NCI-H82 (cell line): ENCODE data around the gene HSBP1.

ENCODE experiments used
- DNase-seq: peaks from one replicate; lab custom pipeline; 2025; lab: John Stamatoyannopoulos, UW

The HSBP1 gene

DNA sequence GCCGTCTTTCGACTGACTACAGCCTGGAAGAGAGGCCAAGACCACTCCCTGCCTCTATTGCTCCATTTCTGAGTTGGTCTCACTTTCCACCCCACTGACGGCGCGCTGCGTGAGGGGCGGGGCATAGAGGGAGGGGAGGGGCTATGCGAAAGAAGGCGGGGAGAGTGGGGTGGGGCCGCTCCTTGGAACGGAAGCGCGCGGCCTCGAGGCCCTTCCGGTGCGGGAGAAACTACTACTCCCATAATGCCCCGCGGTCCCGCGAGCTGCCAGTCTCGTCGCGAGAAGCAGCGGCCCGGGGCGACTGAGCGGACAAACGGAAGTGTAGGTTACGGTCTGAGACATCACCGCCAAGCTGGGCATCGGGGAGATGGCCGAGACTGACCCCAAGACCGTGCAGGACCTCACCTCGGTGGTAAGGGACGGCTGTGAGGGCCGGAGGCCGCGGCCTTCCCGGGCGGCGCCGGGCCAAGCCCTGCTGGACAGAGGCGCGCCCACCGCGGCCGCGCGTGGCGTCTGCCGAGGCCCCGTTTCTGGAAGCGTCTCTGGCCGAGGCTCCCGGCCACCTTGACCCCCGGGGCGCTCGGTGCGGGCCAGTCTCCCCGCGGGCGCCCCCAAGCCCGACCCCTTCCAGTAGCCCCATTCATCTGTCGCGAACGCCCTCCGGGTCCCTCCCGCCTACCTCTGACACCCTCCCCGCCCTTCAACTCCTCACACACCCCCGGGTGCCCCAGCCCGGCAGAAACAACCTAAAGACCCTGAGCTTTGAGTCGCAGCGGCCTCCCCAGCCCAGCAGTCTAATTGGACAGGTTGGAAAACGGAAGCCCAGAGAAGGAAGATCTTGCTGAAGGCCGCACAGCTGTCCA lies at the start of gene HSBP1:
TSS of gene HSBP1 (plus strand) at position 269 of the 863 bp plus-strand sequence. CDS start at position 368, 99 bp downstream.
- peak; percentile 95 for DNase-seq

DNA sequence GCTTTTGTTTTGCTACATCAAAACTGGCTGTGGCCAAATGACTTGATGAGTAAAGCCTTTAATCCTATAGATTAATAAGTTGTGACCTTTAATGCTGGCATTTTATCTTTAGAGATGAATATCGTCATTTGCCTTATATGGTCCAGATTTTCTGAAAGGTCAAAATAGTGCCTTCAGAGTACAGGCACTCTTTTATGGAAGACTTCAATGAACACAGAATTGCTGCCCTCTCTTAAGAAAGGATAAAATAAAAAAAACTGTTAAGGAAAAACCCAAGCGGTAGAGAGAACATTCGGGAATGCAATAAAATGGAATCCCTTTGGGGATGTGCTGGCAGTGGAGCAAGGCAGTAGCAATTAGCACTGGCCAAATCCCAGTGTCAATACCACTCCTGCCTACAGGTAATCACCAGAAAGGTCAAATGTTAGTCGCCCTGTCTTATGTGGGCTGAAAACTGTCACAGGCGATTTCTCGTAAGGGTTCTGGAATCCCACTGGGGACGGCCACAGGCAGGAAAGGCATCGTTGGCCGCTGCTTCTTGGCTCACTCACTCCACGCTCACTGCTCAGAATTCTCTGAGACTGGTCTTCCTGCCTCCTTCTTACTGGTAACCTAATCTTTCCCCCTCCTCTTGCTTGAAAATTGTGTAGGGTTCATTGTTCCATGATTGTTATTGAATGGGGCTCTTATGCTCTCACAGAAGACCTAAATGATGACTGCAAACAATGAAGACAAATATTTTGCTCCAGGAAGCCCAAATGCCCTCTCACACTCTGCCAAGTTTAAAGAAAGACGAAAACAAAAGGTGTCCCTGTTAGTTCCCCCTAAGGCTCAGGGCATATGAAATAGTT lies 45.4 kb upstream of the HSBP1 start:
- DNase-seq, result no peak

DNA sequence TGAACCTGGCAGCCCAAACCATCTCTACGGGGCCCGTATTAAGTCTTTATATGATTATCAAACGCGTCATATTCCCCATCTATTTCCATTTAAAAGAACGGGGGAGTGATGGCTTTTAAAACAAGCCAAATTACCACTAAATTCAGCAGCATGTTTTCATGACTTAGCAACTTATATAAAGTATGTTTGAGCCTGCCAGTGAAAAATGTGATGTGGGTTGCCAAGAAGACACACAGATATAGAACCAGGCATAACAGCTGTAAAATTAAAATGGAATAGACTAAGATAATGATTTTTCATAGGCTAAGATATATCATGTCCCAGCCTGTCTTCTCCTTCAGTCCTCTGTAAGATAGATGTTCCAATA lies 44.8 kb upstream of the HSBP1 start:
- no peak for DNase-seq

DNA sequence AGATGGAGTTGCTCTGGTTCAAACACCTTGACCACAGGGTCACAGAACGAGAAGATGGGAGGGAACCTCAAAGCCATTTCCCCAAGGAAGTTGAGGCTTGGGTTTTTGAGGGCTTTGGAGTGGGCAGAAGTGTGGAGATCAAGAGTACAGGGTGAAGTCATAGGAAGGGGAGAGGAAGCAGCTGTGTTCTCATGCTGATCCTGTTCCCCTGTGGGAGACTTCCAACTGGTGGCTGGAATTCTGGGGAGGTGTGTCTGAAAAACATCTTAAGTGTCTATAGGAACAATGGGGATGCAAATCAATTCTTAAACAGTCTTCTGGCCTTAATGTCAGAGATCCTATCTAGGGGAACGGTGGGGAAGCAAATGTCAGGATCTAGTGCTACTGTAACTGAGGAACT lies 38.8 kb upstream of the HSBP1 start:
- DNase-seq, result no peak

DNA sequence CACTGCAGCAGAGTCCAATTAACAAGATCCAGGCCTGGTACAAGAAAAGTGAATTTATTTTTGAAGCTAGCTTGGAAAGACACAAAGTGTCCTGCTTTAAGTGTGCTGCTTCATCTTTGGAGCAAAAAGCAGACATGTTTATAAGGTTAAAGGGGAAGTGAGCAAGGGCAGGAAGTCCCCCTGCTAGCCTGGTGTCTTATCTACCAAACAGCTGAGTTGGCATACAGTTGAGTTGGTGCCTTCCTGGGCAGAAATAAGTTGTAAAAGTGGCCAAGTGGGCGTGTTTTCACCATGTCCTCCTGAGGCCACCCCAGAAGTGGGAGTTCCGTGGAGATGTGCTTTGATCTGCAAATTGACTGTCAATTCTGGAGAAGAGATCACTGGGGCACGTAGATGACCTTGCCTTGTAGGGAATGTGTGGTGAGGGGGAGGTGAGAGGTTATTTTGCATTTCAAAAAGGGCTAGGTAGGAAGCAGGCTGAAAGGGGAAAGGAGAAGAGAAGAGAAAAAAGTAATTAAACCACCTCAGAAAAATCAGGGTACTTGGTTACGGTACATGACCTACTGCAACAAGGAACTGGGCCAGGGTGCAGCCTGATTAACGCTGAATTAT lies 38.3 kb upstream of the HSBP1 start:
- no peak for DNase-seq

DNA sequence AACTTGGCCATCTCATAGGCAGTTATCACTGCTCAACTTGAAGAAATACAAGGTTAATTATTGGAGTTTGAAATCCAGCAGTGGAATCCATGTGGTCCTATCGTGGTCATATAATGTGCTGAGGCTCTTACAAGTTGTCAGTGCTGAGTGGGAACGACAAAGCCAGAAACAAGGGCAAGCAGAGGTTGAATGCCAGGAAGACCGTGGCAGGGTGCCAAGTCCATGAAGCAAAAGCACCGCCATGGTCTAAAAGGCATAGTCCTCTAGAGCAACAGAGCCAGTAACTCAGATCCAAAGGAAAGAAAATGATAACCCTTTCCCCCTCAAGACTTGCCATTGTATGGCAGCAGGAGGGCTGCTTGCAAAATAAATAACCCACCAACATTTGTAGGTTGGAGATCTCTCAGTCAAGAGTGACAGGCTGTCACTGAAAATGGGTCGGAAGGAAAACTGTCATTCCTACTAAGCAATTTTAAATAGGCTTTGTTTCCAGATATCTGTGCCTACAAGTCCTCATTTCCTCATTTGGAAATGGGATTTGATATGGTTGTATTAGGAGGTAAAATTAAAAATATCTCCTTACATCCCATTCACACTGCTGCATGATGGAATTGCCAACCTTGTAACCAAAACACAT lies 36.4 kb upstream of the HSBP1 start:
- DNase-seq, result no peak

DNA sequence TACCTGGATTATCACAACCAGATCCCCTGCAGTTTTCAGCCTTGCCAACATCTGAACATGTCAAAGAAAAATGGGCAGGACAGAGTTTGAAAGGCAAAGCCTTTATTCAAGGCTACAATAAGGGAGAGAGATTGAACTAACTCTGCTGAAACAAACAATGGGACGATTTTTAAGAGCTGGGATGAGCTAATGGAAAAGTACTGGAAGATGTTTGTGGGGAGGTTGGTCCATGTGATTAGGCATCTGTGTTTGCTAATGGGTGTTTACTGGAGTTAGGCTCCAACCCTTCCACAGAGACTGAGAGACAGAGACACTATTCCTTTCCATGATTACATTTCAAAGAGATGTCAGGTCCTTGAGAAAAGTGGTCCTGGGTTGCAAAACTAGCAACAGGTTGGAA lies 35.0 kb upstream of the HSBP1 start:
- no peak for DNase-seq

DNA sequence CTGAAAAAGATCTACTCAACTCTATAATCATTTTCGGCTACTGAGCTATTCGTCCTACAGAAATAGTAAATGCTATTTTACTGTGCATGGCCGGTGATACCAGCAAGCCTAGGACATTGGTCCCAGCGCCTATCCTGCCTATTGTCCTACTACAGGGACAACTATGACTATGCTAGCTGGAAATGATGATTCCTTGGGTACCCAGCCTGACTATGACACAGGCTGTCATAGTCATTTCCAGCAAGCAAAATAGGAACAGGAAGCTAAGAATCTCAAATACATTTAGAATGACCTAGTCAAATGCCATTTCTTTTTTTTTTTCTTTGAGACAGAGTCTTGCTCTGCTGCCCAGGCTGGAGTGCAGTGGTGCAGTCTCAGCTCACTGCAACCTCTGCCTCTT lies 33.7 kb upstream of the HSBP1 start:
- DNase-seq, result no peak

DNA sequence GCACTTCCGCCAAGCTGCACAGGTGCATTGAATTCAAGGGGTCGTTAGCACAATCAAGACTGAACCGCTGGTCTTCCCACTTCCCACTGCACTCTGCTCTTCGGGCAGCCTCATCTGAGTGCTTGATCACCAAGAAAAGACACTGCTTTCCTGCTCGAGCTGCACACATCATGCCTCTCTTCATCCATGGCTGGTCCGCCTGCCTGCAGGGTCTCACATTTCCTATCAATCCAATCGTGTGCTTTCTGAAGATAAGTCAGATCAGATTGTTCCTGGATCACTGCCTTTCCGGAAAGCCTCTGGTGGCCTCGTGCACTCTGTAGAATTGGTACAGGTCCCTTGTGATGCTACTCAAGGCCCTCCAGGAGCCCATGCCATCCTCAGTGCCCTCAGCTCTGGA lies 30.8 kb upstream of the HSBP1 start:
- DNase-seq, result no peak

DNA sequence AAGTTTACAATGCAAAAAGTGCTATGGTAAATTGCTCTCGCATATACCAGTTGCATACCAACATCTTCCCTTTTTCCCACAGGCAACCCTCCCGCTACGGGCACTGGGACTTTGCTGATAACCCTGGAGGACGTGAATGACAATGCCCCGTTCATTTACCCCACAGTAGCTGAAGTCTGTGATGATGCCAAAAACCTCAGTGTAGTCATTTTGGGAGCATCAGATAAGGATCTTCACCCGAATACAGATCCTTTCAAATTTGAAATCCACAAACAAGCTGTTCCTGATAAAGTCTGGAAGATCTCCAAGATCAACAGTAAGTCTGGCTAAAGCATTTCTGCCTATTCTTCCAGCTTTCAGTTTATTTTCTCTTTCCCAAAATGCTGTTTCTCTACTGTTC lies 27.9 kb upstream of the HSBP1 start:
- no peak for DNase-seq

DNA sequence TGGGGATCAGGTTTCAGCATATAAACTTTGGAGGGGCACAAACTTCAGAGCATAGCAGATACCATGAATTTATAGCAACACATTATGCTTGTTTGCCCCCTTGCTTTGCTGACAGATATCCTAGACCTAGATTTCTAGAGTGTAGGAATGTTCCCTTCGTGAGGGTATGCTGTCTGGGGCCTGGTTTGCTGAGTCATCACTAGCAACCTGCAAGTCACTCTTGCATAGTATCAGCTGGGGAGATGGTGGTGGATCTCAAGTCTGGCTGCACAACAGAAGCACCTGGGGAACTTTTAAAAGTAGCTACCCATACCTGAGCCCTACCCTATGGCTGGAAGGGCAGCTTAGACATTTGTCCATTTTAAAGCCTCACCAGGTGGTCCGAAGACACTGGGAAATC lies 22.3 kb upstream of the HSBP1 start:
- no peak for DNase-seq

DNA sequence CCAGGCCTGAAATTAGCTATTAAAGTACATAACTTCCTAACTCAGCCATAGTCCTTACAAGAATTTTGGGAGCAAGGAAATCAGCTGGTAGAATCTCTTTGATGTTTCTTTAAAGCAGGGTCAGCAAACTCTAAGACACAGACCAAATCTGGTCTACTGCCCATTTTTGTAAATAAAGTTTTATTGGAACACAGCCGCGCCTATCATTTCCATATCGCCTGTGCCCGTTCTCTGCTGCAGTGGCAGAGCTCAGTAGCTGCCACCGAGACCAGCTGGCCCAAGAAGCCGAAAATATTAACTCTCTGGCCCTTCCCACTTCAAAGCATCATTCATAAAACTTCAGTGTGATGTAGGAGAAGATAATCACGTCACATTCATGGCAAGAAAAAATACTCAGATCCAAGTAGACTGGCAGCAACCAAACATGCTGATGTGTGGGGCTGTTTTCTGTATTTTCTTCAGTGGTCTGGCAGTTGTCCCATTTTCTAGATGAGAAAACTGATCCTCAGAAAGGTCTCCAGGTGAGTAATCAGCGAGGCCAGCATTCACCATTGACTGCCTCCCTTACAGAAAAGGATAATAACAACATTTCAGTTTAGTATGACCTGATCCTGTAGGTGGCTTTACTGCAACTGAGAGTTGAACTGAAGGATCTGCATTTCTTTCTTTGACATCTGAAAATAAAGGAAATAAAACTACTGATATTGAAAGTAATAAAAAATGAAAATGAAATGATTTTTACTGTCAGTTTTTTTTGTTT lies 18.0 kb upstream of the HSBP1 start:
- no peak for DNase-seq

DNA sequence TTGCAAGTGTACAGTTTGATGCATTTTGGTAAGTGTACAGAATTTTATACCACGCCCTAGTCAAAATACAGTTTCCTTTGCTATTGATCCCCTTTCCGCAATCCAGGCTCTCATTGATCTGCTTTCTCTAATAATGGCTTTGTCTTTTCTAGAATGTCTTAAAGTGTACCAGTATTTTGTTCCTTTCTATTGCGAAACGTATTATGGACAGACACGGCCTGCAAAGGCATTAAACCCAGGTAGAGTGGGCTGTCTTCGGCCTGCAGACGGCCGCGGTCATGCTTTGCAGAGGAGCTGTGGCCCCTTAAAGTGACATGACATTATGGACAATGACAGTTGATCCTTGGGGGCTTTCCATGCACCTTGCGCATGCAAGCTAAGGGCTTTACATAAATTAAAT lies 15.9 kb upstream of the HSBP1 start:
- no peak for DNase-seq

DNA sequence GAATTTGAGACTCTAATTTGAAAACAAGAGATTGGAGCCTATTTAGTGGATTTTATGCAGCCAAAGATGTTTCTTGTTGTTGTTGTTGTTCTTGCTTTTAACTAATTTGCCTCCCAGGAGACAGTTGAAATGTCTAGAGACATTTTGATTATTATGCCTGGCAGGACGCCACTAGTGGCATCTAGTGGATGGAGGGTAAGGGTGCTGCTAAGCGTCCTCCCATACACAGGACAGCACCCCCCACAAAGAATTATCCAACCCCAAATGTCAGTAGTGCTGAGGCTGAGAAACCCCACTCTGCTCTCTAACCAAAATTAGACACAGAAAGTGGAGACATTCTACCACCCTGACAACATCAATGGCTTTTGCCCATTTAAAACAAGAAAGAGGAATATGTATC lies 15.4 kb upstream of the HSBP1 start:
- no peak for DNase-seq

DNA sequence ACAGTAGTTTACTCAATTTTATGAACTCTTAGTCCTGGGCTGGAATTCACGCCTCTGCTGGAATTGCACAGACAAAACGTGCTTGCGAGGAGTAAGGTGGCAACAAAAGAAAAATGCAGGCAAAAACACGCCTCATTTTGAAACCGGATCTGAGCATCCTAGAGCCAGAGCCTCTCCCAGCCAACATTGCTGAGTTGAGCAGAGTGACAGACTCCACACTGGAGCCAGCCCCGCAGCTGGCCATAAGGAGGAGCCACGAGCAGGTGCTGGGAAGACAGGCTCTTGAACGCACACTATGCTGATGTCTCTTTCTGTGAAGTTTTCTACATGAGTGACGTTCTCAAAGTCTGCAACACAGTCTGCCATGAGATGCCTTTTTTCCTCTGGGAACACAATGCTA lies 14.6 kb upstream of the HSBP1 start:
- DNase-seq, result peak; percentile 2

DNA sequence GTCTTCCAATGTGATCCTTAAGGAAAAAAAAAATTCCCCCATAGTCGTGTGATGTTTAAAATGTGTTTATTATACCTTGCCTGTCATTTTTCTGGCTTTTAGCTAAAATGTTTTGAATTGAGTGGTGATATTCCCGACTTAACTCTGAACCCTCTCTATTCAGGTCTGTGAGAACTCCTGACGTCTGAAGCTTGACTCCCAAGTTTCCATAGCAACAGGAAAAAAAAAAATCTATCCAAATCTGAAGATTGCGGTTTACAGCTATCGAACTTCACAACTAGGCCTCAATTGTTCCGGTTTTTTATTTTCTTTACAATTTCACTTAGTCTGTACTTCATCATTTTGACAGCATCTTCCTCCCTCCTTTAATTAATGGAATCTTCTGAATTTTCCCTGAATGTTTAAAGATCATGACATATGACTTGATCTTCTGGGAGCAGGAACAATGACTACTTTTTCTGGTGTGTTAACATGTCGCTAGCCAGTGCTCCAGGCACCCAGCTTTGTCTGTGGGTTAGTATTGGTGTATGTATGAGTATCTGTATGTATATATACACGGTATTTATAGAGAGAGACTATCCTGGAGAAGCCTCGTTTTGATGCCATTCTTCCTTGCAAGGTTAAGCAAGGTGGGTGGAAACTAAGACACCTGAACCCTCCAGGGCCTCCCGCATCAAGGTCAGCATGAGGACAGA lies 12.8 kb upstream of the HSBP1 start:
- no peak for DNase-seq

DNA sequence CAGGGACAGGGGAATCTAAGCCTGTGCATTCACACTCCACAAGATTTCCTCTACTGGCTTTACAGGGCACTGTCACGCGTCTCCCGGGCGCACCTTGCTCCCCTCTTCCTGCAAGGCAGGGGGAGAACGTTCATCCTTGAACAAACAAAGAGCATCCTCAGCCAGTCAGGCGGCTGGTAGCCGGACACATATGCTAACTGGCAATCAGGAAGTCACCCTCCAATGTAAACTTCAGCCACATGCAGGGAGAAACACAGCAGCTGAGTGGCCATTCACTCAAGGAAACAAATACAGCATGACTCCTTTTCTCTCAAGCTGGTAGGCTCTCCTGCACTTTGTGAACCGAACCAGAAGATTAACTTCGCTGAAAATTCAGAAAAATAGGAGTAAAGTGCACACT lies 10.8 kb upstream of the HSBP1 start:
- no peak for DNase-seq

DNA sequence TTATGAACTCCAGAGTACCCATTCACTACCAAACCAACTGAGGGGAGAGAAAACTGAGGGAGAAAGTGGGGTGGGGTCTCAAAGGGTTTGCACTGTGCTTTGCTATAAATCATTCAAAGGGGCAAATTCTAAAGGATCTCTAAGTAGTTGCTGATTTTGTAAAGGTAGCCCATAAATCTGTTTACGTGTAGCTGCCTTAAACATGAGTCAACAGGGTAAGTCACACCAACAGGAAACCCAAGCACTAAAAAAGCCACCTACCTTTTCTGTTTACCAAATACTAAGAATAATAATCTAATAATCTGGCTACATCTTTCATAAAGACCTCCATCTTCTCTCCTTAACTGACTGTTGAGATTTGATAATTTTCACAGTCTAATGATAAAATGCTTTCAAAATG lies 8.4 kb upstream of the HSBP1 start:
- no peak for DNase-seq

DNA sequence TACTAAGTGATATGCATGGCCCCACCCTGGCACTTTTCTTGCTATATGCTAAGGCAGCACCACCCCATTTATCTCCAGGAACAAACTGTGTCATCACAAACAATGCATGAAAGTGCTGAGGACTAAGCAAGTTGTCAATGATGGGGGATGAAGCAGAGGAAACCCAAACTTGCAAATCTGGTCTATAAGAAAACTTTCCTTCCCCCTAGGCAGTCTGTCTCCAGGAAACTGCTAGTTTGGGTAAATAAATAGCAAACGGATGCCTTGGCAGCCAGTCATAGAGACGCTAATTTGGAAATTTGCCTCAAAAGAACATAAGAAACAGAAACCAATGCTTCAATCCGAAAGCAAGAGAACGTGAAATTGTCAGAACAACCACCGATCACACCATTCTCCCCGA lies 5.6 kb upstream of the HSBP1 start:
- DNase-seq, result no peak

DNA sequence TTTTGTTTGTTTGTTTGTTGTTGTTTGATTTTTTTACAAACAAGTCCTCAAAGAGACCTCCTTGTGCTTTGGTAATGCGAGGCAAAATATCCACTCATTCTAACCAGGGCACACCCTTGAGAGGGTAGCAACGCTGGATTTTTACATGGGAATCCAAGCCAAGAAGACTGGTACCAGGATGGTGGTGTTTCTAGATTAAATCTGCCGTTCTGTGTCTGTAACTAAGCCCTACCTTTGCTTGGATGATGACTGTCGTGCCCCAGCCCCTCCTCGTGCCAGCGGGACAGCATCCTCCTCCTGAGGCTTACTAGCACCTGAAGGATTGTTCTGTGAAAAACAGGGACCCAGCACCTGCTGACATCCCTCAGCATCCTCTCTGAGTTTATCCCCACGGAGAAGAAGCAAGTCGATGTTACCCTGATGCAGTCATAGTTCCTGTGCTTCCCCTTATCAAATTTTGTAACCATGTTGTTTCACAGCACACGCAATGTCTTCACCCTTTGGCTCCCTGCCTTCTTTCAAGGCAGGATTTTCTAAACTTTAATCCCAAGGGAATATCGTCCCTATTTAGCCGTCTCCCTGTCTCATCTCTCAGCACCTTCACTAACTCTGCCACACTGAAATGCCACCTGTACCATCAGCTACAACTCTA lies 5.1 kb upstream of the HSBP1 start:
- DNase-seq, result no peak

DNA sequence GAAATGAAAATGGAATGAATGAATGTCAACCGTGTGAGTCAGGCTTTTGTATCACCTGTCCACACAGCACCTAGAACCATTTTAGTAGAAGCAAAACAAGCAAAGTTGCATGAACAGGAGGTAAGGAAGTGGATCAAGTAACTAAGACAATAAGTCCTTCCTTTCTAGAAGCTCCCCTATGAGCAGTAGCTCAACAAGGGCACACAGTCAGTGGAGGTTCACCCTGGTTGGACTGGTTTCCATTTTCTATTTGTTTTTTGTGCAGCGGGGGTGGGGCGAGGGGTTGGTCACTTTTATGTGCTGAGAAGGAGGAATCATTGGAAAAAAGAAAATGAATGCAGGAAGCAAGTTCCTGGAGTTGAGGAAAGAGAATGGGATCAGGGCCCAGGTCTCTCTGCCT lies 4.0 kb upstream of the HSBP1 start:
- no peak for DNase-seq
